Duodenal mucosa (tissue), 2 donors: ENCODE results near the gene KCTD4.
"Not testable (repeated sequence)": the region's sequence is repeated elsewhere in the genome, so short reads cannot be mapped to it uniquely, and the experiment has no call there.

Experiments used
- H3K27ac ChIP-seq: one replicate; pipeline ENCODE4 v1.7.0; 2013; ENCODE audit warnings: low read depth, low read length
- H3K27me3 ChIP-seq, 2 donors: one replicate each; pipeline ENCODE4 v1.7.0; 2013; ENCODE audit warnings: low read length in 2 of 2, control low read depth in 1 of 2; ENCODE audit not compliant: insufficient read depth in 2 of 2, control insufficient read depth in 1 of 2
- H3K36me3 ChIP-seq, 2 donors: one replicate each; pipeline ENCODE4 v1.7.0; 2013; ENCODE audit warnings: low read length in 2 of 2, control low read depth in 1 of 2; ENCODE audit not compliant: insufficient read depth in 2 of 2, control insufficient read depth in 1 of 2
- H3K4me1 ChIP-seq, 2 donors: one replicate each; pipeline ENCODE4 v1.7.0; 2013; ENCODE audit warnings: low read length in 2 of 2, control low read depth in 1 of 2; ENCODE audit not compliant: insufficient read depth in 2 of 2, control insufficient read depth in 1 of 2
- H3K4me3 ChIP-seq, 2 donors: one replicate each; pipeline ENCODE4 v1.7.0; 2013; ENCODE audit warnings: low read length in 2 of 2, low read depth in 1 of 2
- H3K9ac ChIP-seq, 2 donors: one replicate each; pipeline ENCODE4 v1.7.0; 2013; ENCODE audit warnings: low read length in 2 of 2, low read depth in 1 of 2
- H3K9me3 ChIP-seq, 2 donors: one replicate each; pipeline ENCODE4 v1.7.0; 2013; ENCODE audit warnings: low read length in 2 of 2, control low read depth in 1 of 2; ENCODE audit not compliant: control insufficient read depth in 1 of 2

Gene KCTD4

DNA sequence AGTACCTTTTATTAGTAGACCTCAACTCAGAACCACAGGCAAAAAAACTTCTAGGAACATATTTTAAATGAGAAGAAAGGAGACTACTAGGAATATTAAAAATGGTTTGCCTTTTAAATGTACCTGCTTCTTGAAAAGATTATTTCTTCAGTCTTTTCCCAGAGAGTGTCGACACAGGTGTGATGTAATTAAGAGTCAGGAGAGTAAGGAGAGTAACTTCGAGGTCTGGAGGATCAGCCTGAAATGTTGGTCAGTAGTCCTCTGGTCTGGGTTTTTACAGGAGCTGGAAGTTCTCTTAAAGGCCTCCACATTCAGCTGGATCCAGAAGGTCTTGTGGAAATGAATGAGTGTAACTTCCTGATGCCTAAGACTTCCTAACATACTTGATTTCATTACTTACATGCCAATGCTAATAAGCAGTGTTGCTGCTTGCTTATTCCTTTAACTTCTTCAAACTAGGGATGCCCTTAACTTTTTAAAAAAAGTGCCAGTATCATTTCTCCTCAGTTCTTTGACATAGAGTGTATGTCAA, at the start of gene KCTD4:
Gene KCTD4, minus strand, starts transcription at position 345 of the 532 bp plus-strand sequence. CDS start 6,478 bp downstream, outside the sequence.
- H3K27me3 ChIP-seq: no peaks in the 10 kb centered on the region
- peaks cover 0 to 6% of the 10 kb centered on the region in 2 donors for H3K36me3 ChIP-seq
- no peak within 1 kb of the TSS for H3K4me3 ChIP-seq
- no peaks in the 10 kb centered on the region for H3K9me3 ChIP-seq
- no peaks in the 10 kb centered on the region for H3K4me1 ChIP-seq
- no peak within 1 kb of the TSS for H3K27ac ChIP-seq
- H3K9ac ChIP-seq: no peak within 1 kb of the TSS

DNA sequence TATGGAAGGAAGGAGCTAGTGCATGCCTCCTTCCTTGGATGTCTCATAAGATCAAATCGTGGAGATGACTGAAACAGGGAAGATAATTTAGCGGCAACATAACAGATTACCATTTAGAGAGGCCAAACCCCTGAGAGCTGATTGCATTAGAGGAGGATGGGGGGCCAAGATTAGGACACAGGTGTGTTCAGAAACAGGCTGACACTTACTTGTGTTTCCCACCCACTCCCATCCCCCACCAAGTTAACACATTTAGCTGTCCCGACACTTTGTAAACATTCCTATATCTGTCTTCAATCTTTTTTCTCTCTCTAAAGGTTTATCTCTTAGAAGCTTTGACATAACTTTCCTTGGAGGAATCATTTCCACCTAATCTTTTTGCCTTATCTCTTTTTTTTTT, 48.8 kb upstream of the KCTD4 start:
- H3K4me1 ChIP-seq: peaks cover 0 to 3% of the 10 kb centered on the region in 2 donors
- no peaks in the 10 kb centered on the region for H3K9me3 ChIP-seq
- H3K27ac ChIP-seq: no peak overlapping the region
- H3K9ac ChIP-seq: no peak overlapping the region
- no peaks in the 10 kb centered on the region for H3K27me3 ChIP-seq
- H3K36me3 ChIP-seq: peaks cover 3 to 4% of the 10 kb centered on the region in 2 donors
- no peak overlapping the region for H3K4me3 ChIP-seq

- not testable (repeated sequence) for H3K36me3 ChIP-seq
Observed at GRCh38 chr13:45244736-45245135, 43.9 kb upstream of the KCTD4 start.

GRCh38 chr13:45243077-45243476, 42.2 kb upstream of the KCTD4 start:
- no peaks in the 10 kb centered on the region for H3K9me3 ChIP-seq
- H3K9ac ChIP-seq: no peak overlapping the region
- H3K27me3 ChIP-seq: no peaks in the 10 kb centered on the region
- H3K27ac ChIP-seq: no peak overlapping the region
- H3K36me3 ChIP-seq: no peaks in the 10 kb centered on the region
- H3K4me1 ChIP-seq: peaks cover 0 to 9% of the 10 kb centered on the region in 2 donors
- no peak overlapping the region for H3K4me3 ChIP-seq

More at GRCh38 chr13:45244736-45245135, 43.9 kb upstream of the KCTD4 start:
- H3K27ac ChIP-seq, H3K4me1 ChIP-seq, H3K27me3 ChIP-seq, H3K9ac ChIP-seq, H3K4me3 ChIP-seq, H3K9me3 ChIP-seq: not testable (repeated sequence)

DNA sequence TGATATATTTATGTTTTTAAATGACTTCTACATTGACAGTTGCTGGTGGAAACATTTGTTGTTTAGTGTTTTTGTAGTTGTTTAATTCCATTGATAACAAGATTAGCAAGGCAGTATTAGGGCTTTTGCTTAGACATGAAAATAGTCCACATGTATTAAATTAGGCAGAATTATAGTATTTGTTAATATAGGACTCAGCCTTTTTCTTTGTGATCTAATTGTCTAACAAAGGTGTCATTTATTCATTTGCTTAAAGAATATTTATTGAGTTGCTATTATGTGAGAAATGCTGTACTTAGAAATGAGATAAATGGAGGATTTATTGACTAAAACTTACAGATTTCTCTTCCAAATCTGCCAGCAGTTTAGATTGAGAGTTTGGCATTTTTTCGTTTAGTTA, 41.7 kb upstream of the KCTD4 start:
- no peak overlapping the region for H3K4me3 ChIP-seq
- H3K27ac ChIP-seq: no peak overlapping the region
- peaks cover 0 to 9% of the 10 kb centered on the region in 2 donors for H3K4me1 ChIP-seq
- H3K9me3 ChIP-seq: no peaks in the 10 kb centered on the region
- no peaks in the 10 kb centered on the region for H3K36me3 ChIP-seq
- no peaks in the 10 kb centered on the region for H3K27me3 ChIP-seq
- no peak overlapping the region for H3K9ac ChIP-seq

DNA sequence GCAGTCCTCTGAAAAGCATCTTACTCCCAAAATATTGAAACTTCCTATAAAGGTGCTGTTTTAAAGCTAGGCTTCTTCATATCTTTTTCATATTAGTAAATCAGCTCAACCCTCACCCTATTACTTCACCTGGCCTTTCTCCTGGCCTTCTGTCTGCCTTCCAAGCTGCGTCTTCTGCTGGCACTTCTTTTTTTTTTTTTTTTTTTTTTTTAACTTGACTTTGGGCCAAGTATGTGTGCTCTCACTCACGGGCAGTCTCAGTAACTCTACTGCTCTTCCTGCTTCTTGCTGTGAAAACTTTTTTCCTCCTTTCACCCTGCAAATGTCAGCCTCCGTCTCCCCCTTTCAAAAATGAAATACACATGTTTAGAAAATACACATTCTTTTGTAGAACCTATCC, 41.2 kb upstream of the KCTD4 start:
- Histone ChIP-seq H3K27ac (no peak overlapping the region), H3K4me3 (no peak overlapping the region), H3K36me3 (no peaks in the 10 kb centered on the region), H3K4me1 (peaks cover 0 to 9% of the 10 kb centered on the region in 2 donors), H3K9me3 (no peaks in the 10 kb centered on the region), H3K9ac (no peak overlapping the region), H3K27me3 (no peaks in the 10 kb centered on the region)

DNA sequence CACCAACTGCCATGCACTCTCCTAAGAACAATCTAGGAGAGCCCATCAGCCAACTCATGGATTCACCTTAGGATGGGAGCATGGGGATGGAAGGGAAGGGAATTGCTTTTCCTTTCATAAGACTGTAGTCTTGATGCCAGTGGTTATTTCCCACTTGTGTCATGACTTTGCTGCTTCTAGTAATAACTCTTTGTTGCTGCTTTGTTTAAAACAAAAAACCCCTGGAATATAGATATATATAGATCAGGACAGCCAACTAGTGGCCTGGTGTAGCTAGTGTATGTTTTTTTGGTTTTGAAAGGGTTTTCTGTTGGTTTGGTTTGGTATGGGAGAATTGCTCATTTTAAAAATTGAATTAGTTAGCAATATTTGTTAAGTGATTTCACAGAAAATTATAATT, 39.3 kb upstream of the KCTD4 start:
- Histone ChIP-seq H3K4me3 (no peak overlapping the region), H3K9ac (no peak overlapping the region), H3K27me3 (no peaks in the 10 kb centered on the region), H3K27ac (no peak overlapping the region), H3K4me1 (peaks cover 5 to 9% of the 10 kb centered on the region in 2 donors), H3K9me3 (no peaks in the 10 kb centered on the region), H3K36me3 (no peaks in the 10 kb centered on the region)

GRCh38 chr13:45238945-45239795, 38.3 kb upstream of the KCTD4 start:
- Histone ChIP-seq H3K4me1 (peaks cover 5 to 9% of the 10 kb centered on the region in 2 donors), H3K9me3 (no peaks in the 10 kb centered on the region), H3K9ac (no peak overlapping the region), H3K36me3 (no peaks in the 10 kb centered on the region), H3K4me3 (no peak overlapping the region), H3K27ac (no peak overlapping the region), H3K27me3 (no peaks in the 10 kb centered on the region)

- Histone ChIP-seq H3K27me3 (no peaks in the 10 kb centered on the region), H3K9me3 (no peaks in the 10 kb centered on the region), H3K27ac (no peak overlapping the region), H3K36me3 (no peaks in the 10 kb centered on the region), H3K4me1 (peaks cover 0 to 5% of the 10 kb centered on the region in 2 donors), H3K9ac (no peak overlapping the region), H3K4me3 (no peak overlapping the region)
Observed at GRCh38 chr13:45232591-45232990, 31.7 kb upstream of the KCTD4 start.

DNA sequence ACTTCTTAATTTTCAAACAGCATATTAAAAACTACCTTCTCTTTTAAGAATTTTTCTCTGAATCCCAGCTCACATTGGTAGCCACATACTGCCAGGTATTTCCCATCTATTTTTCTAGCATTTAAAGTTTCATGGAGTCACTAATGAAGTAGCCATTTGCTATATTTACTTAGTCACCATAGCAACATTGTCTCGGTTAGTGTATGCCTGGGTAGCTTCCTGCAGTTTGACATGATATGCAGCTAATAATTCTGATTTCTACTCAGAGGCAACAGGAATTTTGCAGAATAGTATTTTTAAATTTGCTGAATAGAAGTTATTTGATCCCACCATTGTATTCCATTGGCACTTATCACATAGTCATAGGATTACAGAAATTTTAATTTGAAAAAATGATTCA, 30.9 kb upstream of the KCTD4 start:
- Histone ChIP-seq H3K4me1 (peaks cover 0 to 5% of the 10 kb centered on the region in 2 donors), H3K36me3 (no peaks in the 10 kb centered on the region), H3K27me3 (no peaks in the 10 kb centered on the region)

More for the DNA sequence above, 30.9 kb upstream of the KCTD4 start:
- Histone ChIP-seq H3K27ac (no peak overlapping the region), H3K9me3 (no peaks in the 10 kb centered on the region), H3K4me3 (no peak overlapping the region), H3K9ac (no peak overlapping the region)
